ENCODE data around the gene SERTAD4. TPM values are rescaled to one million over a fixed set of nuclear protein-coding genes. Genes with fewer than 3 reads are reported as not detected.
A peak's percentile ranks its signal among the peaks of the same experiment; 100 is the strongest.

The SERTAD4 gene
- total and polyA plus RNA-seq, 10 of the 15 experiments (the other 5 are each of a cell fraction or from before 2014, with no cell fraction given), result not detected

GRCh38 chr1:210252621-210253051 lies 20.0 kb downstream of the SERTAD4 start:
- SMC1A ChIA-PET (ENCODE audit: uncharacterized antibody, unreplicated experiment), result interaction anchor here (1.7 kb wide), 2 partner anchors 8 to 110 kb away, joined by 3 to 4 read pairs; no protein-coding TSS in a partner anchor
- RAD21 ChIA-PET (ENCODE audit: unreplicated experiment), result no interaction called here
- ATAC-seq, result peak; percentile 18
- Histone ChIP-seq H2AFZ (ENCODE audit: control insufficient read depth, low read depth, low read length) (no peak overlapping the region), H3K79me2 (ENCODE audit: control insufficient read depth, insufficient read depth, low read length) (no peaks in the 10 kb centered on the region), H3K9ac (ENCODE audit: control insufficient read depth, insufficient read depth, low read length) (no peak overlapping the region), H4K20me1 (ENCODE audit: control insufficient read depth, insufficient read depth) (no peaks in the 10 kb centered on the region), H3K9me3 (replicated peaks; ENCODE audit: control insufficient read depth, insufficient read depth, low read length) (no peaks in the 10 kb centered on the region), H3K4me1 (ENCODE audit: control insufficient read depth, insufficient read depth, low read length) (no peaks in the 10 kb centered on the region), H3K27ac (ENCODE audit: control insufficient read depth, insufficient read depth) (no peak overlapping the region), H3K4me3 (no peak overlapping the region), H3K4me2 (ENCODE audit: control insufficient read depth, insufficient read depth) (no peak overlapping the region), H3K27me3 (replicated peaks in 1 of 2; ENCODE audit: control insufficient read depth in 2 of 2, insufficient read depth in 2 of 2, low read length in 1 of 2) (peaks cover 15 to 16% of the 10 kb centered on the region in 2 experiments; a peak in 3 of 4 replicates), H3K36me3 (ENCODE audit: control insufficient read depth in 2 of 2, insufficient read depth in 2 of 2, low read length in 1 of 2) (no peaks in the 10 kb centered on the region)
- no peak for DNase-seq (ENCODE audit: low read depth, low spot score)
- no TSS peak for BruUV-seq (replicated peaks)
- POLR2A ChIA-PET, result no interaction called here
- FAIRE-seq, result no peak
- no peak for TF ChIP-seq YY1 (IDR thresholded peaks at IDR 0.05; ENCODE audit: low read depth, low read length)
- no peak for TF ChIP-seq TAF1 (IDR thresholded peaks at IDR 0.05; ENCODE audit: borderline replicate concordance, low read depth, low read length)
- in situ Hi-C loops (cut with MboI), result no loop called here
- CTCF ChIA-PET, result no interaction called here
- intact Hi-C loops (cut with micrococcal nuclease; ENCODE audit: unreplicated experiment), result no loop called here
- WGBS (ENCODE audit: insufficient coverage, insufficient replicate concordance, low lambda C conversion rate, missing lambda C conversion rate), result 5% methylated on average over 29 of the region's 29 CpGs

- no peak overlapping the region for H3K4me3 ChIP-seq
- H3K27ac ChIP-seq (ENCODE audit: control insufficient read depth, insufficient read depth), result no peak overlapping the region
- CTCF ChIA-PET, result no interaction called here
- H3K79me2 ChIP-seq (ENCODE audit: control insufficient read depth, insufficient read depth, low read length), result no peaks in the 10 kb centered on the region
- no peak overlapping the region for H2AFZ ChIP-seq (ENCODE audit: control insufficient read depth, low read depth, low read length)
- H3K9ac ChIP-seq (ENCODE audit: control insufficient read depth, insufficient read depth, low read length), result no peak overlapping the region
- POLR2A ChIA-PET, result no interaction called here
- H3K36me3 ChIP-seq (ENCODE audit: control insufficient read depth in 2 of 2, insufficient read depth in 2 of 2, low read length in 1 of 2), result no peaks in the 10 kb centered on the region
- FAIRE-seq, result no peak
- no peak for ATAC-seq
- DNase-seq (ENCODE audit: low read depth, low spot score), result no peak
- H3K4me2 ChIP-seq (ENCODE audit: control insufficient read depth, insufficient read depth), result no peak overlapping the region
- H4K20me1 ChIP-seq (ENCODE audit: control insufficient read depth, insufficient read depth), result no peaks in the 10 kb centered on the region
- BruUV-seq (replicated peaks), result no TSS peak
- no peaks in the 10 kb centered on the region for H3K4me1 ChIP-seq (ENCODE audit: control insufficient read depth, insufficient read depth, low read length)
- H3K27me3 ChIP-seq (replicated peaks in 1 of 2; ENCODE audit: control insufficient read depth in 2 of 2, insufficient read depth in 2 of 2, low read length in 1 of 2), result peaks cover 13 to 16% of the 10 kb centered on the region in 2 experiments; a peak in 3 of 4 replicates
- RAD21 ChIA-PET (ENCODE audit: unreplicated experiment), result no interaction called here
- SMC1A ChIA-PET (ENCODE audit: uncharacterized antibody, unreplicated experiment), result interaction anchor here (1.4 to 1.6 kb wide), 2 partner anchors 8 to 52 kb away, joined by 3 read pairs; no protein-coding TSS in a partner anchor
- intact Hi-C loops (cut with micrococcal nuclease; ENCODE audit: unreplicated experiment), result no loop called here
- no peaks in the 10 kb centered on the region for H3K9me3 ChIP-seq (replicated peaks; ENCODE audit: control insufficient read depth, insufficient read depth, low read length)
- in situ Hi-C loops (cut with MboI), result no loop called here
- TF ChIP-seq MEF2B (IDR thresholded peaks at IDR 0.05; ENCODE audit: partially characterized antibody, poor library complexity, severe bottlenecking), result no peak
- no peak for TF ChIP-seq ZNF217 (IDR thresholded peaks at IDR 0.05)
- TF ChIP-seq USF1 (IDR thresholded peaks at IDR 0.05; ENCODE audit: borderline replicate concordance, extremely low read length, insufficient read depth, low read depth, low read length), result no peak
- TF ChIP-seq HCFC1 (IDR thresholded peaks at IDR 0.05; ENCODE audit: low read length), result no peak
- no peak for TF ChIP-seq TAF1 (IDR thresholded peaks at IDR 0.05; ENCODE audit: borderline replicate concordance, low read depth, low read length)
- no peak for TF ChIP-seq GATAD2B (conservative IDR thresholded peaks at IDR 0.05; ENCODE audit: low read depth)
- no peak for TF ChIP-seq SIN3A (IDR thresholded peaks at IDR 0.05; ENCODE audit: low read depth, low read length)
- no peak for TF ChIP-seq NKRF (conservative IDR thresholded peaks at IDR 0.05)
- no peak for TF ChIP-seq SUZ12 (IDR thresholded peaks at IDR 0.05; ENCODE audit: unreplicated experiment)
- no peak for TF ChIP-seq PML (IDR thresholded peaks at IDR 0.05; ENCODE audit: low read length)
- TF ChIP-seq PAX5 (IDR thresholded peaks at IDR 0.05; ENCODE audit: borderline replicate concordance, low read depth, low read length), result no peak
- no peak for TF ChIP-seq NFYA (IDR thresholded peaks at IDR 0.05; ENCODE audit: borderline replicate concordance, low read depth, low read length)
- no peak for TF ChIP-seq BACH1 (IDR thresholded peaks at IDR 0.05; ENCODE audit: borderline replicate concordance)
- no peak for TF ChIP-seq KLF5 (IDR thresholded peaks at IDR 0.05; ENCODE audit: partially characterized antibody)
- no peak for TF ChIP-seq RUNX3 (IDR thresholded peaks at IDR 0.05; ENCODE audit: low read length)
- no peak for TF ChIP-seq NRF1 (conservative IDR thresholded peaks at IDR 0.05; ENCODE audit: low read depth, low read length)
- TF ChIP-seq POLR2AphosphoS5 (IDR thresholded peaks at IDR 0.05; ENCODE audit: low read length), result no peak
Observed at GRCh38 chr1:210254298-210254697, 21.7 kb downstream of the SERTAD4 start.
